ENCODE measurements around the gene ANKRD29. TPM values are rescaled to one million over a fixed set of nuclear protein-coding genes. Genes with fewer than 3 reads are reported as not detected.

ANKRD29 gene
- total and polyA plus RNA-seq, 2 donors (not counting 3 experiments of a cell fraction or from before 2014, with no cell fraction given): 0.03 to 2.6 TPM

GRCh38 chr18:23614891-23615290 is 47.8 kb downstream of the ANKRD29 start:
- H3K27ac ChIP-seq (ENCODE audit: insufficient read depth, low read depth, low read length): no peak overlapping the region
- CTCF ChIA-PET: interaction anchor here (0.9 to 8.0 kb wide), 5 partner anchors 12 to 105 kb away, joined by 3 to 34 read pairs (median 3); no protein-coding TSS in a partner anchor
- no peak overlapping the region for H2AFZ ChIP-seq (ENCODE audit: low read depth, low read length)
- no peak overlapping the region for H3K9ac ChIP-seq (replicated peaks; ENCODE audit: extremely low read depth, insufficient read depth, low read length)
- TF ChIP-seq MYC (IDR thresholded peaks at IDR 0.05; ENCODE audit: low read depth, low read length): no peak
- no peak for TF ChIP-seq POLR2AphosphoS5 (IDR thresholded peaks at IDR 0.05; ENCODE audit: insufficient read depth, low read depth, low read length)
- TF ChIP-seq FOS (IDR thresholded peaks at IDR 0.05; ENCODE audit: borderline replicate concordance, insufficient read depth, low read length): no peak
- no peak for TF ChIP-seq JUN (IDR thresholded peaks at IDR 0.05; ENCODE audit: borderline replicate concordance, insufficient read depth, insufficient read length, low read depth)
- no peak for TF ChIP-seq POLR2A (IDR thresholded peaks at IDR 0.05; ENCODE audit: low read depth, low read length)
- no peak for TF ChIP-seq EZH2 (IDR thresholded peaks at IDR 0.05; ENCODE audit: borderline replicate concordance, low read depth, low read length, severe bottlenecking)
- no peak for TF ChIP-seq GATA2 (IDR thresholded peaks at IDR 0.05; ENCODE audit: insufficient read depth, insufficient read length, low read depth, low read length)
- TF ChIP-seq MAX (IDR thresholded peaks at IDR 0.05; ENCODE audit: insufficient read depth, insufficient read length): no peak
- TF ChIP-seq CTCF (IDR thresholded peaks at IDR 0.05; ENCODE audit: extremely low read depth in 1 of 2, insufficient read depth in 1 of 2, low read depth in 1 of 2, low read length in 2 of 2): no peak
- POLR2A ChIA-PET: interaction anchor here (0.6 kb wide), 1 partner anchor 524 kb away, joined by 3 read pairs; the partner anchor contains the start of gene CABYR
- no peak for DNase-seq (ENCODE audit: low read depth, low spot score)
- no peak overlapping the region for H3K4me3 ChIP-seq (replicated peaks in 1 of 3; ENCODE audit: insufficient read depth in 1 of 3, low read depth in 1 of 3, low read length in 3 of 3)
- no peak for FAIRE-seq
- no peak overlapping the region for H3K4me2 ChIP-seq (ENCODE audit: insufficient read depth, low read length)
- peaks cover 6% of the 10 kb centered on the region for H3K4me1 ChIP-seq (ENCODE audit: control insufficient read depth, extremely low read depth, insufficient read depth, low read length)
- H3K79me2 ChIP-seq (ENCODE audit: control insufficient read depth, insufficient read depth, low read length): no peaks in the 10 kb centered on the region
- no peaks in the 10 kb centered on the region for H3K36me3 ChIP-seq (ENCODE audit: control insufficient read depth in 2 of 2, extremely low read depth in 1 of 2, insufficient read depth in 2 of 2, low read length in 2 of 2)
- peaks cover 2 to 6% of the 10 kb centered on the region in 2 experiments for H3K27me3 ChIP-seq (ENCODE audit: control insufficient read depth in 2 of 2, insufficient read depth in 2 of 2, low read length in 2 of 2)
- intact Hi-C loops (cut with micrococcal nuclease): no loop called here
- H4K20me1 ChIP-seq (replicated peaks; ENCODE audit: control insufficient read depth, extremely low read depth, insufficient read depth, low read length): no peaks in the 10 kb centered on the region
- no peaks in the 10 kb centered on the region for H3K9me1 ChIP-seq (replicated peaks; ENCODE audit: control insufficient read depth, extremely low read depth, insufficient read depth, low read length)
- dilution Hi-C loops (cut with MboI; ENCODE audit: extremely low pct_ligation_motif_present, low sequenced_read_pairs): loop anchor here (25.0 kb wide), 1 partner anchor 497 kb away; no protein-coding TSS in a partner anchor
- no peaks in the 10 kb centered on the region for H3K9me3 ChIP-seq (replicated peaks; ENCODE audit: control insufficient read depth, insufficient read depth, low read length)
- no TSS peak for BruUV-seq (replicated peaks)
